ENCODE data around the gene ERO1A. TPM values are rescaled to one million over a fixed set of nuclear protein-coding genes. Genes with fewer than 3 reads are reported as not detected.

ERO1A gene, protein sequence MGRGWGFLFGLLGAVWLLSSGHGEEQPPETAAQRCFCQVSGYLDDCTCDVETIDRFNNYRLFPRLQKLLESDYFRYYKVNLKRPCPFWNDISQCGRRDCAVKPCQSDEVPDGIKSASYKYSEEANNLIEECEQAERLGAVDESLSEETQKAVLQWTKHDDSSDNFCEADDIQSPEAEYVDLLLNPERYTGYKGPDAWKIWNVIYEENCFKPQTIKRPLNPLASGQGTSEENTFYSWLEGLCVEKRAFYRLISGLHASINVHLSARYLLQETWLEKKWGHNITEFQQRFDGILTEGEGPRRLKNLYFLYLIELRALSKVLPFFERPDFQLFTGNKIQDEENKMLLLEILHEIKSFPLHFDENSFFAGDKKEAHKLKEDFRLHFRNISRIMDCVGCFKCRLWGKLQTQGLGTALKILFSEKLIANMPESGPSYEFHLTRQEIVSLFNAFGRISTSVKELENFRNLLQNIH
- polyA plus RNA-seq (2013, experiment 1 of 2): 86.7 TPM
- 88.2 TPM for polyA plus RNA-seq (2013, experiment 2 of 2)

DNA sequence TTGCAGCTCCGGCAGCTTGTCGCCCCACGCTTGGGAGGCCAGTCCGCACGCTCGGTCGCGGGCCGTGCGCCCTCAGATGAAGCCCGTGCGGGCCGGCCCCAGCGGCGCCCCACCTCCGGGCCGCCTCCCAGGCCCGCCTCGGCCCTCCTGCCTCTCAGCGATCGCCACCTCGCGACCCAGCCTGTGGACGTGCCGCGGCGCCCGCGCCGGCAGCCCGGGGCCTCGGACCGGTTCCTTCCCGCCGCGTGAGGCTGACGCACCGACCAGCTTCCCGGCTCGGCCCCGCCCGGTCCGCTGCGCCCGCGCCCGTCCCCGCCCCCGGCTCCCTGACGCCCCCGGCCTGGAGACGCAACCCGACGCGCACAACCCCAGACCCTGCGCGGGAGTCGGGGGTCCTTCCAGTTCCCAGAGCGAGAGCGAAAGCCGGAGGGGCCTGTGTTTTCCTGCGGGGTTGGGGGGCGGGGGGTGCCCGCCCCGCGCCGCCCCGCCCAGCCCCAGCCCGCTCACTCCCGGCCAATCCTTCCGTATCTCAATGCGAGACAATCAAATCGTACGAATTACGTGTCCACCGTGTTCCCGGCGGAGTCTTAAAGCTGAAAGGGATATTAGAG, at the start of gene ERO1A:
Gene ERO1A, minus strand, starts transcription at position 78 of the 611 bp plus-strand sequence. Its CDS starts 77 bp downstream, at position 1.
- H2BK5ac ChIP-seq (ENCODE audit: low read depth, low read length, poor library complexity, severe bottlenecking): no peak within 1 kb of the TSS
- H3K27me3 ChIP-seq (ENCODE audit: control insufficient read depth in 1 of 2, insufficient read depth in 1 of 2, low read length in 2 of 2): no peaks in the 10 kb centered on the region
- H3K79me1 ChIP-seq (replicated peaks; ENCODE audit: low read length, poor library complexity, severe bottlenecking): peaks cover 5% of the 10 kb centered on the region
- peak within 1 kb of the TSS; percentile 91 to 99 for H3K4me3 ChIP-seq (ENCODE audit: insufficient read depth in 1 of 2, low read depth in 1 of 2, low read length in 2 of 2)
- peak within 1 kb of the TSS; percentile 89 for H4K8ac ChIP-seq (ENCODE audit: low read length)
- peak within 1 kb of the TSS in 1 of 2 experiments; percentile 92 for H3K14ac ChIP-seq (ENCODE audit: low read length in 2 of 2)
- no peaks in the 10 kb centered on the region for H3K36me3 ChIP-seq (ENCODE audit: control insufficient read depth in 1 of 2, insufficient read depth in 2 of 2, low read depth in 1 of 2, low read length in 2 of 2)
- peak within 1 kb of the TSS; percentile 62 for H3K27ac ChIP-seq (ENCODE audit: low read length, poor library complexity, severe bottlenecking)
- peak within 1 kb of the TSS; percentile 87 for H4K91ac ChIP-seq (ENCODE audit: low read length)
- peak within 1 kb of the TSS; percentile 92 for H3K4me2 ChIP-seq (ENCODE audit: low read length, poor library complexity, severe bottlenecking)
- H2BK120ac ChIP-seq (ENCODE audit: low read depth, low read length): peak within 1 kb of the TSS; percentile 99
- peak within 1 kb of the TSS; percentile 64 to 80 for H3K4ac ChIP-seq (ENCODE audit: low read depth in 1 of 2, low read length in 2 of 2)
- peak within 1 kb of the TSS; percentile 70 for H2AFZ ChIP-seq (ENCODE audit: low read depth, low read length)
- H2AK5ac ChIP-seq (ENCODE audit: low read length, severe bottlenecking): no peak within 1 kb of the TSS
- H2BK15ac ChIP-seq (ENCODE audit: low read depth, poor library complexity, severe bottlenecking): peak within 1 kb of the TSS; percentile 90
- peak; percentile 85 for DNase-seq
- WGBS: under 1% methylated on average over 59 of the region's 78 CpGs
- H3K4me1 ChIP-seq (ENCODE audit: control insufficient read depth, insufficient read depth, low read depth, low read length): peaks cover 4% of the 10 kb centered on the region
- H3K23ac ChIP-seq (ENCODE audit: low read length in 2 of 2): peak within 1 kb of the TSS in 1 of 2 experiments; percentile 29
- peak within 1 kb of the TSS; percentile 41 to 61 for H2BK12ac ChIP-seq (ENCODE audit: low read length in 2 of 2)
- H3K9me3 ChIP-seq (ENCODE audit: control insufficient read depth, low read length): no peaks in the 10 kb centered on the region
- H3K18ac ChIP-seq (ENCODE audit: low read depth in 1 of 2, low read length in 2 of 2): peak within 1 kb of the TSS; percentile 65 to 92
- peak within 1 kb of the TSS; percentile 96 for H3K9ac ChIP-seq (ENCODE audit: low read length)

- Histone ChIP-seq H3K79me1 (replicated peaks; ENCODE audit: low read length, poor library complexity, severe bottlenecking) (peaks cover 12% of the 10 kb centered on the region), H3K14ac (ENCODE audit: low read length in 2 of 2) (no peak overlapping the region), H3K18ac (ENCODE audit: low read depth in 1 of 2, low read length in 2 of 2) (no peak overlapping the region), H3K4me3 (ENCODE audit: insufficient read depth in 1 of 2, low read depth in 1 of 2, low read length in 2 of 2) (no peak overlapping the region), H2AFZ (ENCODE audit: low read depth, low read length) (no peak overlapping the region), H4K91ac (ENCODE audit: low read length) (no peak overlapping the region), H3K23ac (ENCODE audit: low read length in 2 of 2) (no peak overlapping the region), H2BK12ac (ENCODE audit: low read length in 2 of 2) (no peak overlapping the region), H3K4me2 (ENCODE audit: low read length, poor library complexity, severe bottlenecking) (no peak overlapping the region), H3K9me3 (ENCODE audit: control insufficient read depth, low read length) (no peaks in the 10 kb centered on the region), H3K9ac (ENCODE audit: low read length) (peak overlapping the region; percentile 65), H3K36me3 (ENCODE audit: control insufficient read depth in 1 of 2, insufficient read depth in 2 of 2, low read depth in 1 of 2, low read length in 2 of 2) (peaks cover 5 to 21% of the 10 kb centered on the region in 2 experiments), H2BK5ac (ENCODE audit: low read depth, low read length, poor library complexity, severe bottlenecking) (no peak overlapping the region), H2BK15ac (ENCODE audit: low read depth, poor library complexity, severe bottlenecking) (no peak overlapping the region), H3K4me1 (ENCODE audit: control insufficient read depth, insufficient read depth, low read depth, low read length) (no peaks in the 10 kb centered on the region), H3K27ac (ENCODE audit: low read length, poor library complexity, severe bottlenecking) (no peak overlapping the region), H3K4ac (ENCODE audit: low read depth in 1 of 2, low read length in 2 of 2) (no peak overlapping the region), H4K8ac (ENCODE audit: low read length) (no peak overlapping the region), H2AK5ac (ENCODE audit: low read length, severe bottlenecking) (no peak overlapping the region), H3K27me3 (ENCODE audit: control insufficient read depth in 1 of 2, insufficient read depth in 1 of 2, low read length in 2 of 2) (no peaks in the 10 kb centered on the region), H2BK120ac (ENCODE audit: low read depth, low read length) (no peak overlapping the region)
- DNase-seq: no peak
Measured at GRCh38 chr14:52741865-52742264, 46.5 kb upstream of the ERO1A start.

- H2AFZ ChIP-seq (ENCODE audit: low read depth, low read length): no peak overlapping the region
- no peak overlapping the region for H3K18ac ChIP-seq (ENCODE audit: low read depth in 1 of 2, low read length in 2 of 2)
- H2BK120ac ChIP-seq (ENCODE audit: low read depth, low read length): no peak overlapping the region
- H3K79me1 ChIP-seq (replicated peaks; ENCODE audit: low read length, poor library complexity, severe bottlenecking): peaks cover 14% of the 10 kb centered on the region
- H3K14ac ChIP-seq (ENCODE audit: low read length in 2 of 2): no peak overlapping the region
- H4K91ac ChIP-seq (ENCODE audit: low read length): no peak overlapping the region
- DNase-seq: no peak
- H2AK5ac ChIP-seq (ENCODE audit: low read length, severe bottlenecking): no peak overlapping the region
- H2BK12ac ChIP-seq (ENCODE audit: low read length in 2 of 2): no peak overlapping the region
- H3K4me3 ChIP-seq (ENCODE audit: insufficient read depth in 1 of 2, low read depth in 1 of 2, low read length in 2 of 2): no peak overlapping the region
- no CpG with 5 or more reads among the region's 1 CpG for WGBS
- no peaks in the 10 kb centered on the region for H3K4me1 ChIP-seq (ENCODE audit: control insufficient read depth, insufficient read depth, low read depth, low read length)
- H3K4me2 ChIP-seq (ENCODE audit: low read length, poor library complexity, severe bottlenecking): no peak overlapping the region
- no peaks in the 10 kb centered on the region for H3K9me3 ChIP-seq (ENCODE audit: control insufficient read depth, low read length)
- H3K4ac ChIP-seq (ENCODE audit: low read depth in 1 of 2, low read length in 2 of 2): no peak overlapping the region
- no peak overlapping the region for H3K23ac ChIP-seq (ENCODE audit: low read length in 2 of 2)
- H3K27me3 ChIP-seq (ENCODE audit: control insufficient read depth in 1 of 2, insufficient read depth in 1 of 2, low read length in 2 of 2): no peaks in the 10 kb centered on the region
- H4K8ac ChIP-seq (ENCODE audit: low read length): no peak overlapping the region
- H2BK5ac ChIP-seq (ENCODE audit: low read depth, low read length, poor library complexity, severe bottlenecking): no peak overlapping the region
- no peak overlapping the region for H2BK15ac ChIP-seq (ENCODE audit: low read depth, poor library complexity, severe bottlenecking)
- H3K27ac ChIP-seq (ENCODE audit: low read length, poor library complexity, severe bottlenecking): no peak overlapping the region
- no peak overlapping the region for H3K9ac ChIP-seq (ENCODE audit: low read length)
- peaks cover 5 to 15% of the 10 kb centered on the region in 2 experiments for H3K36me3 ChIP-seq (ENCODE audit: control insufficient read depth in 1 of 2, insufficient read depth in 2 of 2, low read depth in 1 of 2, low read length in 2 of 2)
Measured at GRCh38 chr14:52740751-52741150, 45.4 kb upstream of the ERO1A start.

GRCh38 chr14:52738409-52738808, 43.1 kb upstream of the ERO1A start:
- Histone ChIP-seq H2BK120ac (ENCODE audit: low read depth, low read length) (no peak overlapping the region), H3K9ac (ENCODE audit: low read length) (no peak overlapping the region), H3K27me3 (ENCODE audit: control insufficient read depth in 1 of 2, insufficient read depth in 1 of 2, low read length in 2 of 2) (no peaks in the 10 kb centered on the region)

More at GRCh38 chr14:52738409-52738808, 43.1 kb upstream of the ERO1A start:
- peaks cover 7 to 25% of the 10 kb centered on the region in 2 experiments for H3K36me3 ChIP-seq (ENCODE audit: control insufficient read depth in 1 of 2, insufficient read depth in 2 of 2, low read depth in 1 of 2, low read length in 2 of 2)
- no peak overlapping the region for H2AFZ ChIP-seq (ENCODE audit: low read depth, low read length)
- no peak overlapping the region for H2AK5ac ChIP-seq (ENCODE audit: low read length, severe bottlenecking)
- no peaks in the 10 kb centered on the region for H3K9me3 ChIP-seq (ENCODE audit: control insufficient read depth, low read length)
- H2BK12ac ChIP-seq (ENCODE audit: low read length in 2 of 2): no peak overlapping the region
- no peak overlapping the region for H3K23ac ChIP-seq (ENCODE audit: low read length in 2 of 2)
- no peak overlapping the region for H3K14ac ChIP-seq (ENCODE audit: low read length in 2 of 2)
- no peak for DNase-seq
- no peak overlapping the region for H3K4me3 ChIP-seq (ENCODE audit: insufficient read depth in 1 of 2, low read depth in 1 of 2, low read length in 2 of 2)
- no peak overlapping the region for H3K4ac ChIP-seq (ENCODE audit: low read depth in 1 of 2, low read length in 2 of 2)
- no peak overlapping the region for H3K4me2 ChIP-seq (ENCODE audit: low read length, poor library complexity, severe bottlenecking)
- H3K27ac ChIP-seq (ENCODE audit: low read length, poor library complexity, severe bottlenecking): no peak overlapping the region
- no peak overlapping the region for H4K91ac ChIP-seq (ENCODE audit: low read length)
- H3K4me1 ChIP-seq (ENCODE audit: control insufficient read depth, insufficient read depth, low read depth, low read length): no peaks in the 10 kb centered on the region
- H3K79me1 ChIP-seq (replicated peaks; ENCODE audit: low read length, poor library complexity, severe bottlenecking): peaks cover 18% of the 10 kb centered on the region
- no peak overlapping the region for H3K18ac ChIP-seq (ENCODE audit: low read depth in 1 of 2, low read length in 2 of 2)
- no peak overlapping the region for H4K8ac ChIP-seq (ENCODE audit: low read length)
- H2BK15ac ChIP-seq (ENCODE audit: low read depth, poor library complexity, severe bottlenecking): no peak overlapping the region
- H2BK5ac ChIP-seq (ENCODE audit: low read depth, low read length, poor library complexity, severe bottlenecking): no peak overlapping the region

Measured in mesenchymal stem cell (in vitro differentiated cells and primary cell).